Liver (tissue), 9 donors: Measurements from ENCODE around the gene DIO1. TPM values are rescaled to one million over a fixed set of nuclear protein-coding genes. Genes with fewer than 3 reads are reported as not detected.

ENCODE experiments used
- DNase-seq: peaks from one replicate; pipeline ENCODE4 v3.0.0-alpha.2; 2017; ENCODE audit warnings: low spot score
- H3K27ac ChIP-seq, 2 donors: one replicate each; pipeline ENCODE4 v1.7.0; 2013; ENCODE audit warnings: inconsistent platforms in 2 of 2, low read length in 2 of 2, control low read depth in 1 of 2, low read depth in 1 of 2, mild to moderate bottlenecking in 1 of 2
- H3K27me3 ChIP-seq, 4 donors: one replicate each; pipeline versions ENCODE4 v1.6.1 to v1.7.0; 2013; ENCODE audit warnings: low read length in 3 of 4, inconsistent platforms in 1 of 4, mild to moderate bottlenecking in 1 of 4, moderate library complexity in 1 of 4; ENCODE audit not compliant: control insufficient read depth in 4 of 4, insufficient read depth in 4 of 4
- H3K36me3 ChIP-seq, 4 donors: one replicate each; pipeline versions ENCODE4 v1.6.1 to v1.7.0; 2013; ENCODE audit warnings: low read length in 3 of 4, mild to moderate bottlenecking in 3 of 4, low read depth in 1 of 4, moderate library complexity in 1 of 4; ENCODE audit not compliant: control insufficient read depth in 4 of 4, insufficient read depth in 3 of 4
- H3K4me1 ChIP-seq, 4 donors: one replicate each; pipeline versions ENCODE4 v1.6.1 to v1.7.0; 2013; ENCODE audit warnings: low read length in 3 of 4, mild to moderate bottlenecking in 3 of 4, moderate library complexity in 1 of 4; ENCODE audit not compliant: control insufficient read depth in 4 of 4, insufficient read depth in 4 of 4
- H3K4me3 ChIP-seq, 3 donors: one replicate each; pipeline versions ENCODE4 v1.6.1 to v1.7.0; 2013; ENCODE audit warnings: low read length in 3 of 3, control low read depth in 1 of 3, low read depth in 1 of 3, mild to moderate bottlenecking in 1 of 3
- H3K9ac ChIP-seq, 2 donors: one replicate each; pipeline ENCODE4 v1.7.0; 2013; ENCODE audit warnings: low read length in 2 of 2, mild to moderate bottlenecking in 2 of 2, moderate library complexity in 2 of 2, control low read depth in 1 of 2, low read depth in 1 of 2
- H3K9me3 ChIP-seq, 4 donors: one replicate each; pipeline versions ENCODE4 v1.6.1 to v1.7.0; 2013; ENCODE audit warnings: low read length in 3 of 4; ENCODE audit not compliant: control insufficient read depth in 4 of 4
- EGR1 ChIP-seq, 2 donors: IDR thresholded peaks; 2 replicates each; pipeline ENCODE4 v1.6.1; 2016 to 2018; ENCODE audit warnings: antibody characterized with exemption in 2 of 2, low read depth in 2 of 2
- FOXA1 ChIP-seq: IDR thresholded peaks from 2 replicates; pipeline ENCODE4 v1.6.1; 2016; ENCODE audit warnings: antibody characterized with exemption
- FOXA2 ChIP-seq: IDR thresholded peaks from 2 replicates; pipeline ENCODE4 v1.6.1; 2016; ENCODE audit warnings: antibody characterized with exemption
- GABPA ChIP-seq, 2 donors: IDR thresholded peaks in 1 of 2; conservative IDR thresholded peaks in 1 of 2; 2 replicates each; pipeline ENCODE4 v1.6.1; 2016; ENCODE audit warnings: antibody characterized with exemption in 2 of 2, mild to moderate bottlenecking in 1 of 2, moderate library complexity in 1 of 2
- HNF4A ChIP-seq, 2 donors: conservative IDR thresholded peaks; 2 replicates each; pipeline ENCODE4 v1.6.1; 2016; ENCODE audit warnings: antibody characterized with exemption in 2 of 2, mild to moderate bottlenecking in 2 of 2
- JUND ChIP-seq, 2 donors: IDR thresholded peaks; 2 replicates each; pipeline ENCODE4 v1.6.1; 2016; ENCODE audit warnings: antibody characterized with exemption in 2 of 2
- NR2F2 ChIP-seq: IDR thresholded peaks from 2 replicates; pipeline ENCODE4 v1.6.1; 2016; ENCODE audit warnings: antibody characterized with exemption
- RAD21 ChIP-seq, 2 donors: IDR thresholded peaks; 2 replicates each; pipeline ENCODE4 v1.6.1; 2016; ENCODE audit warnings: antibody characterized with exemption in 2 of 2, mild to moderate bottlenecking in 2 of 2
- RXRA ChIP-seq, 2 donors: IDR thresholded peaks; 2 replicates each; pipeline ENCODE4 v1.6.1; 2017 to 2018; ENCODE audit warnings: antibody characterized with exemption in 2 of 2, mild to moderate bottlenecking in 1 of 2
- SP1 ChIP-seq: IDR thresholded peaks from 2 replicates; pipeline ENCODE4 v1.6.1; 2018; ENCODE audit warnings: antibody characterized with exemption, mild to moderate bottlenecking
- TAF1 ChIP-seq: conservative IDR thresholded peaks from 2 replicates; pipeline ENCODE4 v1.6.1; 2016; ENCODE audit warnings: antibody characterized with exemption, mild to moderate bottlenecking
- YY1 ChIP-seq: IDR thresholded peaks from 2 replicates; pipeline ENCODE4 v1.6.1; 2016; ENCODE audit warnings: antibody characterized with exemption, mild to moderate bottlenecking
- WGBS: extraction: QIAGEN DNeasy Blood & Tissue Kit; methylation state at CpG from one replicate; pipeline ENCODE4 v1.1.7; 2013; 5-methylcytosine and 5-hydroxymethylcytosine counted together
- polyA plus RNA-seq, 2 donors: library from polyadenylated mRNA; stranded (reverse) in 1 of 2; unstranded in 1 of 2; fragments of 200-250 nt in 1 of 2; fragments of >200 nt in 1 of 2; fragmentation: Nextera tagmentation in 1 of 2; extraction: Ambion mirVana in 1 of 2; gene quantifications; one replicate each; pipeline versions ENCODE4 v1.2.1 to v1.2.3, GENCODE V29; 2013 to 2015
- total RNA-seq, 2 donors: library from RNA; depleted of rRNA; stranded (reverse); fragments of >200 nt; gene quantifications; one replicate each; pipeline ENCODE4 v1.2.3, GENCODE V29; 2014
- TF ChIP-seq, protein P1 (sequence below): IDR thresholded peaks from 2 replicates; pipeline ENCODE4 v1.6.1; 2016; ENCODE audit warnings: antibody characterized with exemption
- TF ChIP-seq, protein P2 (sequence below): IDR thresholded peaks from 2 replicates; pipeline ENCODE4 v1.6.1; 2016; ENCODE audit warnings: antibody characterized with exemption
- TF ChIP-seq, protein P3 (sequence below): IDR thresholded peaks from 2 replicates; pipeline ENCODE4 v1.6.1; 2016; ENCODE audit warnings: antibody characterized with exemption
- TF ChIP-seq, protein P4 (sequence below): fragments of 150-350 bp; IDR thresholded peaks from 2 replicates; pipeline ENCODE4 v1.5.1; 2017; ENCODE audit warnings: improper control_type of control experiment, low read depth, low read length; ENCODE audit not compliant: missing input control
- TF ChIP-seq, protein P5 (sequence below): IDR thresholded peaks from 2 replicates; pipeline ENCODE4 v1.6.1; 2016; ENCODE audit warnings: antibody characterized with exemption, mild to moderate bottlenecking
- donor health status: healthy.
- donor health status: healthy.
- donor health status: healthy.
- donor health status: healthy.
- donor health status: healthy.

Gene DIO1
- total and polyA plus RNA-seq, 4 donors = 23.9 to 176 (median 95.6) TPM

DNA sequence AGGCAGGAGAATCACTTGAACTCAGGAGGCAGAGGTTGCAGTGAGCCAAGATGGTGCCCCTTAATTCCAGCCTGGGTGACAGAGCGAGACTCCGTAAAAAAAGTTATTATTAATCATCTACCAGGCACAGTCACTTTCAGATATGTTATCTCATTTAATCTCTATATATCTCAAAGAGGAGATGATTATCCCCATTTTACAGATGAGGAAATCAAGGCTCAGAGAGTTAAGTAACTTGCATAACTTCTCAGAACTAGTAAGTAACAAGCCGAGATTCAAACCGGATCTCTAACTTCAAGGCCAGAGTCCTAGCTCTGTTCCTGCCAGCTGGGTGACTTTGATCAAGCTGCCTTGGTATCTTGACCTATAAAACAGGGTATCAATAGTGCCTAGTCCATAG, 17.5 kb downstream of the DIO1 start:
- H3K9ac ChIP-seq = no peak overlapping the region
- no peak overlapping the region for H3K27ac ChIP-seq
- H3K9me3 ChIP-seq = no peaks in the 10 kb centered on the region
- H3K27me3 ChIP-seq = no peaks in the 10 kb centered on the region
- TF ChIP-seq, protein P1, sequence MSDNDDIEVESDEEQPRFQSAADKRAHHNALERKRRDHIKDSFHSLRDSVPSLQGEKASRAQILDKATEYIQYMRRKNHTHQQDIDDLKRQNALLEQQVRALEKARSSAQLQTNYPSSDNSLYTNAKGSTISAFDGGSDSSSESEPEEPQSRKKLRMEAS = no peak
- no peak for TF ChIP-seq SP1
- TF ChIP-seq FOXA1 = no peak
- TF ChIP-seq, protein P2, sequence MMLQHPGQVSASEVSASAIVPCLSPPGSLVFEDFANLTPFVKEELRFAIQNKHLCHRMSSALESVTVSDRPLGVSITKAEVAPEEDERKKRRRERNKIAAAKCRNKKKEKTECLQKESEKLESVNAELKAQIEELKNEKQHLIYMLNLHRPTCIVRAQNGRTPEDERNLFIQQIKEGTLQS = no peak
- no peak for TF ChIP-seq HNF4A (conservative IDR thresholded peaks at IDR 0.05)
- TF ChIP-seq, protein P3, sequence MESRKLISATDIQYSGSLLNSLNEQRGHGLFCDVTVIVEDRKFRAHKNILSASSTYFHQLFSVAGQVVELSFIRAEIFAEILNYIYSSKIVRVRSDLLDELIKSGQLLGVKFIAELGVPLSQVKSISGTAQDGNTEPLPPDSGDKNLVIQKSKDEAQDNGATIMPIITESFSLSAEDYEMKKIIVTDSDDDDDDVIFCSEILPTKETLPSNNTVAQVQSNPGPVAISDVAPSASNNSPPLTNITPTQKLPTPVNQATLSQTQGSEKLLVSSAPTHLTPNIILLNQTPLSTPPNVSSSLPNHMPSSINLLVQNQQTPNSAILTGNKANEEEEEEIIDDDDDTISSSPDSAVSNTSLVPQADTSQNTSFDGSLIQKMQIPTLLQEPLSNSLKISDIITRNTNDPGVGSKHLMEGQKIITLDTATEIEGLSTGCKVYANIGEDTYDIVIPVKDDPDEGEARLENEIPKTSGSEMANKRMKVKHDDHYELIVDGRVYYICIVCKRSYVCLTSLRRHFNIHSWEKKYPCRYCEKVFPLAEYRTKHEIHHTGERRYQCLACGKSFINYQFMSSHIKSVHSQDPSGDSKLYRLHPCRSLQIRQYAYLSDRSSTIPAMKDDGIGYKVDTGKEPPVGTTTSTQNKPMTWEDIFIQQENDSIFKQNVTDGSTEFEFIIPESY = no peak
- TF ChIP-seq JUND (IDR thresholded peaks at IDR 0.05) = no peak
- TF ChIP-seq TAF1 = no peak
- no peak for TF ChIP-seq RXRA (IDR thresholded peaks at IDR 0.05)
- no peak for TF ChIP-seq FOXA2
- TF ChIP-seq RAD21 (IDR thresholded peaks at IDR 0.05) = no peak
- H3K4me3 ChIP-seq = no peak overlapping the region
- DNase-seq = no peak
- 96% methylated on average over 4 of the region's 4 CpGs for WGBS
- peaks cover 0 to 23% (median 5%) of the 10 kb centered on the region in 4 donors for H3K36me3 ChIP-seq
- no peaks in the 10 kb centered on the region for H3K4me1 ChIP-seq

DNA sequence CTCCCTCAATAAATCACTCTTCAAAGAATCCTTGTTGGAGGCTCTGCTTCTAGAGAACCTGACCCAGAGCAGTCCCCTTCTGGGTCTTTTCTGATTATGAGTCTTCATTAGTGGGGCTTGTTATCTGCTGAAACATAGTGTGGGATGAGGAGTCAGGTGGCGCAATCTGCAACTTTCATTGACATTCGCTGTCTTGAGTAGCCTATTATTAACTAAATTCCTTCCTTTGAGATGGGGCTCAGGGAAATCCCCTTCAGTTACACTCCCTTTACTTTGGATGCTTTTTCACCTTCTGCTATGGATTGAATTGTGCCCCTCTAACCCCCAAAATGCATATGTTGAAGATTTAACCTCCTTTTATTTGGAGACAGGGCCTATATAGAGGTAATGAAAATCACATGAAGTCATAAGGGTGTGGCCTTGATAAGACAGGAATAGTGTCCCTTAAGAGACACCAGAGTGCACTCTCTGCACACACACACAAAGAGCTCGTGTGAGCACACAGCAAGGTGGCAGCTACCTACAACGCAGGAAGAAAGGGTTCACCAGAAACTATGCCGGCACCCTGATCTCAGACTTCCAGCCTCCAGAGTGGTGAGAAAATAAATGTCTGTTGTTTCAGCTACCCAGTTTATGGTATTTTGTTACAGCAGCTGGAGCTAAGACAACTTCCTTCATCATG, 19.5 kb downstream of the DIO1 start:
- peaks cover 0 to 2% (median 0%) of the 10 kb centered on the region in 4 donors for H3K4me1 ChIP-seq
- TF ChIP-seq JUND (IDR thresholded peaks at IDR 0.05) (no peak), EGR1 (IDR thresholded peaks at IDR 0.05; ENCODE audit: low read depth in 2 of 2) (no peak), SP1 (no peak), NR2F2 (no peak), HNF4A (conservative IDR thresholded peaks at IDR 0.05) (no peak), RXRA (IDR thresholded peaks at IDR 0.05) (no peak), GABPA (IDR thresholded peaks at IDR 0.05 in 1 of 2, conservative IDR thresholded peaks at IDR 0.05 in 1 of 2) (no peak), YY1 (no peak)
- TF ChIP-seq, protein P2 = no peak
- TF ChIP-seq, protein P3 = no peak
- TF ChIP-seq, protein P4, sequence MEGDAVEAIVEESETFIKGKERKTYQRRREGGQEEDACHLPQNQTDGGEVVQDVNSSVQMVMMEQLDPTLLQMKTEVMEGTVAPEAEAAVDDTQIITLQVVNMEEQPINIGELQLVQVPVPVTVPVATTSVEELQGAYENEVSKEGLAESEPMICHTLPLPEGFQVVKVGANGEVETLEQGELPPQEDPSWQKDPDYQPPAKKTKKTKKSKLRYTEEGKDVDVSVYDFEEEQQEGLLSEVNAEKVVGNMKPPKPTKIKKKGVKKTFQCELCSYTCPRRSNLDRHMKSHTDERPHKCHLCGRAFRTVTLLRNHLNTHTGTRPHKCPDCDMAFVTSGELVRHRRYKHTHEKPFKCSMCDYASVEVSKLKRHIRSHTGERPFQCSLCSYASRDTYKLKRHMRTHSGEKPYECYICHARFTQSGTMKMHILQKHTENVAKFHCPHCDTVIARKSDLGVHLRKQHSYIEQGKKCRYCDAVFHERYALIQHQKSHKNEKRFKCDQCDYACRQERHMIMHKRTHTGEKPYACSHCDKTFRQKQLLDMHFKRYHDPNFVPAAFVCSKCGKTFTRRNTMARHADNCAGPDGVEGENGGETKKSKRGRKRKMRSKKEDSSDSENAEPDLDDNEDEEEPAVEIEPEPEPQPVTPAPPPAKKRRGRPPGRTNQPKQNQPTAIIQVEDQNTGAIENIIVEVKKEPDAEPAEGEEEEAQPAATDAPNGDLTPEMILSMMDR = no peak
- TF ChIP-seq, protein P5, sequence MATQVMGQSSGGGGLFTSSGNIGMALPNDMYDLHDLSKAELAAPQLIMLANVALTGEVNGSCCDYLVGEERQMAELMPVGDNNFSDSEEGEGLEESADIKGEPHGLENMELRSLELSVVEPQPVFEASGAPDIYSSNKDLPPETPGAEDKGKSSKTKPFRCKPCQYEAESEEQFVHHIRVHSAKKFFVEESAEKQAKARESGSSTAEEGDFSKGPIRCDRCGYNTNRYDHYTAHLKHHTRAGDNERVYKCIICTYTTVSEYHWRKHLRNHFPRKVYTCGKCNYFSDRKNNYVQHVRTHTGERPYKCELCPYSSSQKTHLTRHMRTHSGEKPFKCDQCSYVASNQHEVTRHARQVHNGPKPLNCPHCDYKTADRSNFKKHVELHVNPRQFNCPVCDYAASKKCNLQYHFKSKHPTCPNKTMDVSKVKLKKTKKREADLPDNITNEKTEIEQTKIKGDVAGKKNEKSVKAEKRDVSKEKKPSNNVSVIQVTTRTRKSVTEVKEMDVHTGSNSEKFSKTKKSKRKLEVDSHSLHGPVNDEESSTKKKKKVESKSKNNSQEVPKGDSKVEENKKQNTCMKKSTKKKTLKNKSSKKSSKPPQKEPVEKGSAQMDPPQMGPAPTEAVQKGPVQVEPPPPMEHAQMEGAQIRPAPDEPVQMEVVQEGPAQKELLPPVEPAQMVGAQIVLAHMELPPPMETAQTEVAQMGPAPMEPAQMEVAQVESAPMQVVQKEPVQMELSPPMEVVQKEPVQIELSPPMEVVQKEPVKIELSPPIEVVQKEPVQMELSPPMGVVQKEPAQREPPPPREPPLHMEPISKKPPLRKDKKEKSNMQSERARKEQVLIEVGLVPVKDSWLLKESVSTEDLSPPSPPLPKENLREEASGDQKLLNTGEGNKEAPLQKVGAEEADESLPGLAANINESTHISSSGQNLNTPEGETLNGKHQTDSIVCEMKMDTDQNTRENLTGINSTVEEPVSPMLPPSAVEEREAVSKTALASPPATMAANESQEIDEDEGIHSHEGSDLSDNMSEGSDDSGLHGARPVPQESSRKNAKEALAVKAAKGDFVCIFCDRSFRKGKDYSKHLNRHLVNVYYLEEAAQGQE = no peak
- TF ChIP-seq, protein P1 = no peak
- H3K27me3 ChIP-seq = no peaks in the 10 kb centered on the region
- H3K36me3 ChIP-seq = peaks cover 0 to 17% (median 2%) of the 10 kb centered on the region in 4 donors
- H3K9ac ChIP-seq = no peak overlapping the region
- H3K4me3 ChIP-seq = no peak overlapping the region
- H3K9me3 ChIP-seq = no peaks in the 10 kb centered on the region
- no peak for DNase-seq
- 90% methylated on average over 5 of the region's 5 CpGs for WGBS
- H3K27ac ChIP-seq = no peak overlapping the region
